Ascending aorta (tissue), 2 donors: ENCODE measurements around the gene ANKRD65. TPM values are rescaled to one million over a fixed set of nuclear protein-coding genes. Genes with fewer than 3 reads are reported as not detected.

Experiments
- DNase-seq, 2 donors: peaks; one replicate each; pipeline ENCODE4 v3.0.0-alpha.2; 2019; ENCODE audit warnings: low spot score in 2 of 2
- H3K27ac ChIP-seq, 2 donors: fragments of 200-600 bp; sonication (generic); one replicate each; pipeline ENCODE4 v1.5.1; 2016 to 2017; ENCODE audit warnings: mild to moderate bottlenecking in 1 of 2
- H3K27me3 ChIP-seq: fragments of 200-600 bp; sonication (generic); one replicate; pipeline ENCODE4 v1.5.1; 2017
- H3K36me3 ChIP-seq, 2 donors: fragments of 200-600 bp; sonication (generic); one replicate each; pipeline ENCODE4 v1.5.1; 2016
- H3K4me1 ChIP-seq, 2 donors: fragments of 200-600 bp; sonication (generic); one replicate each; pipeline ENCODE4 v1.5.1; 2016 to 2017; ENCODE audit warnings: mild to moderate bottlenecking in 1 of 2
- H3K4me3 ChIP-seq, 2 donors: fragments of 200-600 bp; sonication (generic); one replicate each; pipeline ENCODE4 v1.5.1; 2016 to 2017; ENCODE audit warnings: mild to moderate bottlenecking in 1 of 2
- H3K9me3 ChIP-seq, 2 donors: fragments of 200-600 bp; sonication (generic); one replicate each; pipeline ENCODE4 v1.5.1; 2016
- intact Hi-C: fragments of 100-400 bp; cut with DNase I; formaldehyde crosslinking; loops from one replicate; pipeline ENCODE4 v1.15.1; 2023
- total RNA-seq: library from RNA; depleted of rRNA; stranded (reverse); fragments of >200 nt; gene quantifications from one replicate; pipeline ENCODE4 v1.1.0, GENCODE V29; 2016
- TF ChIP-seq, protein P1 (sequence below), 3 experiments: fragments of 200-600 bp in 2 of 3; fragments of 450-650 bp in 1 of 3; sonication (generic) in 2 of 3; IDR thresholded peaks; one replicate each; pipeline ENCODE4 v1.5.1; 2016 to 2019; ENCODE audit warnings: antibody characterized with exemption in 3 of 3, mild to moderate bottlenecking in 1 of 3, moderate library complexity in 1 of 3

The ANKRD65 gene
- total RNA-seq, 1 donor from 2014 or later: 12.5 TPM

DNA sequence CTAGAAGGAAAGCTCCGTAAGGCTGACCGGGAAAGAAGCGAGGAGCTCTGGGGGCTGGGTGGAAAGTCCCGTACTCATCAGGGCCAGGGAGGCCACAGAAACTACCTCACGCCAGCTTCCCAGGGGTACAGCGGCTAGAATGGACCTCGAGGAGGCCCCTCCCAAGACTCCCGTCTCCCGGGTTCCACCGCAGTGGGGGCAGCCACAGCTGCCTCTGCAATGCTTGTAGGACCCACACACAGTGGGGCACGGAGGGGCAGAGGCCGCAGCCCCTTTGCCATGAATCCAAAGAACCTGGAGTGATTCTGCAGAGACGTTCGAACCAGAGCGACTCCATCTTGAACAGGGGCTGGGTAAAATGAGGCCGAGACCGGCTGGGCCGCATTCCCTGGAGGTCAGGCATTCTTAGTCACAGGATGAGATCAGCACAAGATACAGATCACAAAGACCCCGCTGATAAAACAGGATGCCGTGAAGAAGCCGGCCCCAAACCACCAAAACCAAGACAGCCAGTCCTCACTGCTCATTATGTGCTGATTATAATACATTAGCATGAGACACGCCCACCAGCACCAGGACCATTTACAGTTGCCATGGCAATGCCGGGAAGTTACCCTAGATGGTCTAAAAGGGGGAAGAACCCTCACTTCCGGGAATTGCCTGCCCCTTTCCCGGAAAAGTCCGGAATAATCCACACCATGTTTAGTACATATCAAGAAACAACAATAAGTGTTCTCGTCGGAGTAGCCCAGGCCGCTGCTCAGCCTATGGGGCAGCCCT is 1.6 kb upstream of the ANKRD65 start:
- intact Hi-C loops: no loop called here
- Histone ChIP-seq H3K9me3 (no peaks in the 10 kb centered on the region), H3K4me1 (peaks cover 0 to 2% of the 10 kb centered on the region in 2 donors), H3K36me3 (no peaks in the 10 kb centered on the region), H3K27ac (no peak overlapping the region), H3K4me3 (no peak overlapping the region), H3K27me3 (no peaks in the 10 kb centered on the region)
- TF ChIP-seq, protein P1, sequence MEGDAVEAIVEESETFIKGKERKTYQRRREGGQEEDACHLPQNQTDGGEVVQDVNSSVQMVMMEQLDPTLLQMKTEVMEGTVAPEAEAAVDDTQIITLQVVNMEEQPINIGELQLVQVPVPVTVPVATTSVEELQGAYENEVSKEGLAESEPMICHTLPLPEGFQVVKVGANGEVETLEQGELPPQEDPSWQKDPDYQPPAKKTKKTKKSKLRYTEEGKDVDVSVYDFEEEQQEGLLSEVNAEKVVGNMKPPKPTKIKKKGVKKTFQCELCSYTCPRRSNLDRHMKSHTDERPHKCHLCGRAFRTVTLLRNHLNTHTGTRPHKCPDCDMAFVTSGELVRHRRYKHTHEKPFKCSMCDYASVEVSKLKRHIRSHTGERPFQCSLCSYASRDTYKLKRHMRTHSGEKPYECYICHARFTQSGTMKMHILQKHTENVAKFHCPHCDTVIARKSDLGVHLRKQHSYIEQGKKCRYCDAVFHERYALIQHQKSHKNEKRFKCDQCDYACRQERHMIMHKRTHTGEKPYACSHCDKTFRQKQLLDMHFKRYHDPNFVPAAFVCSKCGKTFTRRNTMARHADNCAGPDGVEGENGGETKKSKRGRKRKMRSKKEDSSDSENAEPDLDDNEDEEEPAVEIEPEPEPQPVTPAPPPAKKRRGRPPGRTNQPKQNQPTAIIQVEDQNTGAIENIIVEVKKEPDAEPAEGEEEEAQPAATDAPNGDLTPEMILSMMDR (IDR thresholded peaks at IDR 0.05): no peak
- peak in 1 of 2 donors; percentile 58 for DNase-seq

DNA sequence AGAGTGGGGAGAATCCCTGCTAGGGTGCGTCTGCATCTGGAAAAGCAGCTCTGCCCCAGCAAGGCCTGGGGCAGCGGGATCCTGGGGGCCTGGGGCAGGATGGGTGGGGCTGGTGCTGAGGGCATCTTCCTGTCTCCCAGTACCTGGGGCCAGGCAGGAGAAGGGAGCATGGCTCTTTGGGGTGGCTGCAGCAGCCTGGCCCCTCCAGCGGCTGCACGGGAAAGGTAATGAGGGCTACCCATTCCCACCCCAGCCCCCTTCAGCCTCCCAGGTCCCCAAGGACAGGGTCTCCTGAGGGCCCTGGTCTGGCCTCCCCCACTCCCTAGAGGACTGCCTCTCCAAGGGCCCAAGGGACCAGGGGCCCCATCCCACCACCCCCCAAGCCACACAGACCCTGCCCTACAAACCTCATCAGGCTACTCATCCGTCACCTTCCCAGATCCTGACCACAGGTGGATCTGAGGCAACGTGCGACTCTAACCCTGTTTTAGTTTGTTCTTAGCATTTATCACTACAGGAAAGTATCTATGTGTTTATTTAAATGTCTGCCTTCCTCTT is 910 bp upstream of the ANKRD65 start:
- TF ChIP-seq, protein P1 (IDR thresholded peaks at IDR 0.05): no peak
- no peak for DNase-seq
- intact Hi-C loops: no loop called here
- H3K4me3 ChIP-seq: no peak overlapping the region
- no peaks in the 10 kb centered on the region for H3K36me3 ChIP-seq
- H3K27ac ChIP-seq: no peak overlapping the region
- H3K9me3 ChIP-seq: no peaks in the 10 kb centered on the region
- no peaks in the 10 kb centered on the region for H3K4me1 ChIP-seq
- H3K27me3 ChIP-seq: no peaks in the 10 kb centered on the region

DNA sequence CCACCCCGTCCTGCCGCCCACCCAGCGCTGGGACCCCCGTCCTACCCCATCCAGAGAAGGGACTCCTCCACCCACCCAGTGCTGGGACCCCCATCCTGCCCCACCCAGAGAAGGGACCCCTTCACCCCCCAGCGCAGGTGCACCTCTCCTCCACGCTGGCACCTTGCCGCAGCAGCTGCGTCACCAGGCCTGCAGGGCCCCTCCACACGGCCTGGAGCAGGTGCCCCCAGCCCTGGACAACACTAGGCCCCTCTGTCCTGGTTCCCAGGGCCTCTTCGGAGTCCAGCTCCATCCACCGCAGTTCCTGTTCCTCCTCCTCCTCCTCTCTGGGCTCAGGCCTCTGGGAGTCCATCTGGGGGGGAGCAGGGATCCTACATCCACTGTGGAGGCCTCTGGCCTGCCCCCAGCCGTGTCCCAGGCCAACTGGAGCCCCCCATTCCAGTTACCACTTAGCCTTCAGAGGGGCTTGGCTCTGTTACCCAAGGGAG is 378 bp downstream of the ANKRD65 start:
- intact Hi-C loops: no loop called here
- no peak overlapping the region for H3K27ac ChIP-seq
- H3K27me3 ChIP-seq: no peaks in the 10 kb centered on the region
- H3K36me3 ChIP-seq: no peaks in the 10 kb centered on the region
- DNase-seq: no peak
- no peaks in the 10 kb centered on the region for H3K9me3 ChIP-seq
- no peaks in the 10 kb centered on the region for H3K4me1 ChIP-seq
- H3K4me3 ChIP-seq: peak overlapping the region; percentile 21 to 48
- TF ChIP-seq, protein P1 (IDR thresholded peaks at IDR 0.05): no peak

DNA sequence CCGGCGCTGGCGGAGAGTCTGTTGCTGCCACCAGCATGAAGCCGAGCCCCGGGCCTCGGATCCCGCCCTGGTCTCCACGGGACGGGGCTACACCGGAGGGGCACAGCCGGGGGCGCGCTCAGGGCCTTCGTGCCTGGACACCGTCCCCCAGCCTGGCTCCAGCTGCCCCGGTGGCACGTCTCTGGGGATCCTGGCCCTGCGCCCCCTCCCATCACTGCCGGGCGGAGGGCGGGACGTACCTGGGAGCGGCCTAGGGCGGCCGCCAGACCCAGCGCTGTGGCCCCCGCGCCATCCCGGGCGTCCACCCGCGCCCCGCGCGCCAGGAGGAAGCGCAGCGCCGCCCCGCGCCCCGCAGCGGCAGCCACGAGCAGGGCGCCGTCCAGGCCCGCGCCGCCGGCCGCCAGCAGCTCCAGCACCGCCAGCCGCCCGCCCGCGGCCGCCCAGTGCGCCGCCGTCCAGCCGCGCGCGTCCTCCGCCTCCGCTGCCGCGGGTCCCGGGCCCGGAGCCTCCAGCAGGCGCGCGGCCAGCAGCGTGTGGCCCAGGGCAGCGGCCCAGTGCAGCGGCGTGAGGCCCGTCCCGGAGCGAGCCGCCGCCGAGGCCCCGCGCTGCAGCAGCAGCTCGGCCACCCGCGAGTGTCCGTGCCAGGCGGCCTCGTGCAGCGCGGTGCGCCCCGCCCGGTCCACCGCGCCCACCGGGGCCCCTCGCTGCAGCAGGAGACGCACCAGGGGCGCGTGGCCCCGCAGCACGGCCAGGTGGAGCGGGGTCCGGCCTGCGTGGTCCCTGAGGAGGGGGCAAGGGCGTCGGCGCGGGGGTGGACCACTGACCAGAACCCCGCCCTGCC is 1.0 kb downstream of the ANKRD65 start:
- DNase-seq: no peak
- peak overlapping the region; percentile 21 to 48 for H3K4me3 ChIP-seq
- H3K36me3 ChIP-seq: no peaks in the 10 kb centered on the region
- intact Hi-C loops: no loop called here
- H3K27ac ChIP-seq: no peak overlapping the region
- TF ChIP-seq, protein P1 (IDR thresholded peaks at IDR 0.05): no peak
- H3K27me3 ChIP-seq: no peaks in the 10 kb centered on the region
- no peaks in the 10 kb centered on the region for H3K9me3 ChIP-seq
- H3K4me1 ChIP-seq: no peaks in the 10 kb centered on the region

DNA sequence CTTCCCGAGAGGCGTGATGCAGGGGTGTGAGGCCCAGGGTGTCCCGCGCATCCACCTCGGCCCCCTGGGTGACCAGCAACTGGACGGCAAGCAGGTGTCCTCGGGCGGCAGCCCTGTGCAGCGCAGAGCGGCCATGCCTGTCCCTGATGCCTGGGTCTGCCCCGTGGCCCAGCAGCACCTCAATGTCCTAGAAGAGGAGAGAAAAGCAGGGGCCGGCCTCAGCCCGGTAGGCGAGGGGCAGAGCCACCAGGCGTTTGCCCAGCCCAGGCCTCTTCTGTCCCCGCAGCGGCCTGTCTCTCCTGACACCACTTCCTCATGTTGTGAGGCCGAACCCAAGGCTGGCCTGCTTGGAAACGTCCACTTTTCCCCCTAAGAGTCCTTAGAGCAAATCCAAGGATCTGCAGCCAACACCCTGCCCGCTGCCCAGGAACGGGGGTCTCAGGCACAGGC is 1.7 kb downstream of the ANKRD65 start:
- Histone ChIP-seq H3K9me3 (no peaks in the 10 kb centered on the region), H3K27me3 (no peaks in the 10 kb centered on the region), H3K27ac (no peak overlapping the region), H3K4me3 (peak overlapping the region in 1 of 2 donors; percentile 47), H3K4me1 (no peaks in the 10 kb centered on the region), H3K36me3 (no peaks in the 10 kb centered on the region)
- no peak for DNase-seq
- intact Hi-C loops: no loop called here
- TF ChIP-seq, protein P1 (IDR thresholded peaks at IDR 0.05): no peak
